Colon (tissue), 2 donors: ENCODE results near the gene PRKD2.

Experiments used
- FAIRE-seq: peaks from 2 replicates; lab custom pipeline; 2012; peaks lifted over from hg19 to GRCh38; lab: Jason Lieb, UNC
- donor health status: control.
- donor health status: control.

The PRKD2 gene

DNA sequence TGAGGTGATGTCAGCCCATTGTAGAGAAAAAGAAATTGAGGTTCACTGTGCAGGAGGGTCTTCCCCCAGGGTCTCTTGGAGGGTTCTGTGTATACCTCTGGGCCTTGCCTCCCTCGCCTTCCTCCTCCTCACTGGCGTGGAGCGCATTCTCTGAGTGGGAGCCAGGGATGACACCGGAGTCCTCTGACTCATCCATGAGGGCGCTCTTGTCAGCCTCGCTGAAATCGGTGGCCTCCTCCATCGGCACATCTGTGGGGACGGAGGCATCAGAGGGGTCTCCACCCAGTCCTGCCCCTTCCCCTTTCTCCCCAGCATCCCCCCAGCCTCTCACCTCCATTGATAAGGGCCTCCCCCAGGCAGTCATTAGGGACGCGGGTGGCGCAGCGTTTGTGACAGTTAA, 16.2 kb downstream of the PRKD2 start:
- no peak for FAIRE-seq

DNA sequence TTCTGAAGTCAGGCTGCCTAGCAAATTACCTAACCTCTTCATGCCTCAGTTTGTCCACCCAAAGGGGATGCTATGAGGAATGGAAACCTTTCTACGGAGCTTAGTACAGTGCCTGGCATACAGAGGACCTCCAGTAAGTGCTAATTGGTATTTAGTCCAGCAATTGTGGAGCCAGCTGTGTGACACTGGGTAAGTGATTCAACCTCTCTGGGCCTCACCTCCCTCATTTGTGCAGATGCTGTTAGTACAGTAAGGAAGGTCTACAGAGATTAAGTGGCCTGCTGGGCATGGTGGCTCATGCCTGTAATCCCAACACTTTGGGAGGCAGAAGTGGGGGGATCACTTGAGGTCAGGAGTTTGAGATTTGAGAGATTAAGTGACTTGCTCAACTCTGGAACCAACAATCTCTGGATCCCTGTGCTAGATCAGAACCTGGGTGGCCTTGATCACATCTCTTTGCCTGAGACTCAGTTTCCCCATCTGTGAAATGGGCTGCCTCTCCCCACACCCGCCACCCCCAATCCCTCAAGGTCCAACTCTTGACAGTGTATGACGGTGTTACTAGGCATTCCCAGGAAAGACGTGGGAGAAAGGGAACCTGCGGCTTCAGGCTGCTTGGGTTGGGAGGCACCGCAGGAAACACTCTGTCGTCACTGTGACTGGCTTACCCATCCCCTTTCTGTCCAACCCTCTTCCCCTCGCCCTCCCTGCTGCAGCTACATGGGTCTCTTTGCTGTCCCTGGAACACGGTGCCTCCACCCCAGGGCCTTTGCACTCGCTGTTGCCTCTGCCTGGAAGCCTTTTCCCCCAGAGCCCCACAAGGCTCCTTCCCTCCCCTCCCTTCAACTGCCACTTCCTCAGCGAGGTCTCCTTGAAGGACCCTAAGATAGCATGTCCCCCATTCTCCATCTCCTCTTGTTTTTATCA, 18.3 kb downstream of the PRKD2 start:
- FAIRE-seq: no peak

DNA sequence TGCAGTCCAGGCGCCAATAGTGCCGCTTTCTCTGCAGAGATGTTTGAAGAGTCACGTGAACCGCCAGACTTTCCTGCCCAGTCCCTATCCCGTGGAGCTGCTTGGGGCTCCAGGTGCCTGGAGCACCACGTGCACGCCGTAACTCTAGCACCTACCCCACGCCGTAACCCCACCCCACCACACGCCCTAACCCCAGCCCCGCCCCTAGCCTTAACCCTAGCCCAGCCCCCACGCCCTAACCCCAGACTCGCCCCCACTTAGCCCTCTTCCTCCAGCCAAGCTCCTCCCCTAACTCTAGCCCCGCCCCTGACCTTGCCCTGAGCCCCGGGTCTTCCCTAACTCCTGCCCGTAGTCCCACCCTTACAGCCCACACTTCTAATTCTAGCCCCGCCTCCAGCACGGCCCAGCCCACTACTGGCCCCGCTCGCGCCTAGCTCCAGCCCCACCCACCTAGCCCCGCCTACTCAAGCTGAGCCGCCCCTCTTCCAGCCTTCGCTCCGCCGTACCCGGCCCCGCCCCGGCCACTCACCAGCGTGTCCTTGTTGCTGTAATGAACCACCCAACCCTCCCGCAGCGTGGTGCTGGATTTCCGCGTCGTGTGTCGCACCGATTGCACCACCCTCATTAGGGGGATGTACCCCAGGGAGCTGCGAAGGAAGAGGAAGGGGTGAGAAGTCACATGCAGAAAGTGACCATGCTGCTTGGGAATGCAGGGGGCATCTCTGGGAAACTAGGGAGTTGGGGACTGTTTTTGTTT, 19.5 kb downstream of the PRKD2 start:
- FAIRE-seq: no peak

GRCh38 chr19:46696866-46697203, 20.1 kb downstream of the PRKD2 start:
- FAIRE-seq: no peak

DNA sequence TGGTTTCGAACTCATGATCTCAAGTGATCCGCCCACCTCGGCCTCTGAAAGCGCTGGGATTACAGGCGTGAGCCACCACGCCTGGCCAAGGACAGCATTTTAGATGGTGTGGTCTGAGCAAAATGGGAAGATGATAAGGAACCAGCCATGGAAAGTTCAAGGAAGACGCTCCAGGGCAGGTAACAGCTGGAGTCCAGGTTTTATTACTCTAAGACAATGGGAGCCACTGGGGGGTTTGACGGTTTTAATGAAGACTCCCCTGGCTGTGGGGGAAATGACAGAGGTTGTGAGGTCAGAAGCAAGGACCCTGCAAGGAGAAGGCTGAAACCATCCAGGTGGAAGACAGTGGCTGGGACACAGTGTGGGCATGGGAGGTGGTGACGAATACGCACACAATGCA, 20.9 kb downstream of the PRKD2 start:
- no peak for FAIRE-seq

DNA sequence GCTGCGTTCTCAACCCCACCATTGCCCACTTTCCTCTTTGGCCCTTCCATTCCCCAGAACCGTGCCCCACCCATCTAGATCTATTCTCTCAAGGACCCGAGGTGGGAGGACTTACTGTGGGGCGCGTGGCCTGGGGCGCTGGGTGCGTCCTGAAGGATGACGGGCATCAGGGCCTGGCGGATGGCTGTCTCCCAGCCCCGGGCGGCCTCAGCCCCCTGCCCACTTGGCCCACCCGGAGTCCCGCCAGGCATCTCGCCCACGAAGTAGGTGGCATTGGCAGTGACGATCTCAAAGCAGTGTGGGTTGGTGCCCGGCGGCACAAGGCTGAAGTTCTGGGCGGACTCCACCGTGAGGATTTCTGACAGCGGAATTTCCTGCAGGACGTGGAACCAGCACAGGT, 23.2 kb downstream of the PRKD2 start:
- no peak for FAIRE-seq

DNA sequence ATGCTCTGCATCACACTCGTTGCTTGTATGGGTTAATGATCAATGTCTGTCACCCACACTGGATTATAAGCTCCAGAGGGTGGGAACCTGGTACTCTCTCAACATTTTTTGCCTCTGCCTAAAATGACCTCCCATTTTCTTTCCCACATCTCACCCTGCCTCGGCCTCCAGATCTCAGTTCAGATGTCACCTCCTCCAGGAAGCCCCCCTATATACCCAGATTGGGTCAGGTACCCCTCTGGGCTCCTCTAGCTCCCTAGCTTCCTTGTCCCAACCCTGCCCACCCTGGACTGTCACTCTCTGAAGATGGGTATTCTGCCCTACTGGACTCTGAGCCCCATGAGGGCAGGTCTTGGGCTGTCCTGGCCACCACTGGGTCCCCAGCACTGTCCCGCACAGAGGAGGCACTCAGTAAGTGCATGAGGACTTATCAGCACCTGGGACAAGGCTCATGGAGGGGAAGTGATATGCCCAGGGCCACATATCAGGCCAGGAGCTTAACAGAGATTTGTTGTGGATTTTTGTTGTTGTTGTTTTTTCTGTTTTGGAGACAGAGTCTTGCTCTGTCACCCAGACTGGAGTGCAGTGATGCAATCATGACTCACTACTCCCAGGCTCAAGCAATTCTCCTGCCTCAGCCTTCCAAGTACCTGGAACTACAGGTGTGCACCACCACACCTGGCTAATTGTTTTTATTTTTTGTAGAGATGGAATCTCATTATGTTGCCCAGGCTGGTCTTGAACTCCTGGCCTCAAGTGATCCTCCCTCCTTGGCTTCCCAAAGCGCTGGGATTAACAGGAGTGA, 23.8 kb downstream of the PRKD2 start:
- FAIRE-seq: no peak

DNA sequence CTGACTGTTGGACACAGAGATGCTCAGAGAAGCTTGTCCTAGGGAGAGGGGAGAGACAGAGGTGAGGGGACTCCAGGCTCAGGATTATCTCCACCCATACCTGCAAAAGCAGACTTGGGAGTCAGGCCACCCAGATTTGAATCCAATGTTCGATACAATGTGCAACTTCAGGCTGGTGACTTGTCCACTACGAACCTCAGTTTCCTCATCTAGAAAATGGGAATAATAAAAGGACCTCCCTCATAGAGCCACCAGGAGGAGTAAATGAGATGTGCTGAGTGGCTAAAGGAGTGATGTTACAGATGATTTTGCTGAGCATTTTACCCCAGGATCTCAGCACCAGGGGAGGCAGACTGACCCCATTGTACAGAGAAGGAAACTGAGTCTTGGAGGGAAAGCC, 25.0 kb downstream of the PRKD2 start:
- FAIRE-seq: no peak

GRCh38 chr19:46691104-46691503, 25.8 kb downstream of the PRKD2 start:
- no peak for FAIRE-seq

GRCh38 chr19:46689358-46689757, 27.6 kb downstream of the PRKD2 start:
- FAIRE-seq: no peak

- FAIRE-seq: no peak
Observed at GRCh38 chr19:46687438-46688145, 29.3 kb downstream of the PRKD2 start.

DNA sequence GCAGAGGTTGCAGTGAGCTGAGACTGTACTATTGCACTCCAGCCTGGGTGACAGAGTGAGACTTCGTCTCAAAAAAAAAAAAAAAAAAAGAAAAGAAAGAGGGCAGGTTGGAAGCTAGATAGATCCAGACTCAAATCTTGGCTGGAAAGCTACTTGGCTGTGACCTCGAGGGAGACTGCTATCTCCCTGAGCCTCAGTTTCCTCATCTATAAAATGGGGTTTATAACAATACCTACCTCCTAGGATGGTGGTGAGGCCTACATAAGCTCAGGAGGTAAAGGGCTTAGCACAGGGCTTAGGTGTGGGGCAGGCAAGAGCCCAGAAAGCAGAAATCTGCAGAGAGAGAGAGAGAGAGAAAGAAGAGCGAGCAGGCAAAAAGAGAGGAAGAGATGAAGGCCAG, 31.7 kb downstream of the PRKD2 start:
- FAIRE-seq: no peak

DNA sequence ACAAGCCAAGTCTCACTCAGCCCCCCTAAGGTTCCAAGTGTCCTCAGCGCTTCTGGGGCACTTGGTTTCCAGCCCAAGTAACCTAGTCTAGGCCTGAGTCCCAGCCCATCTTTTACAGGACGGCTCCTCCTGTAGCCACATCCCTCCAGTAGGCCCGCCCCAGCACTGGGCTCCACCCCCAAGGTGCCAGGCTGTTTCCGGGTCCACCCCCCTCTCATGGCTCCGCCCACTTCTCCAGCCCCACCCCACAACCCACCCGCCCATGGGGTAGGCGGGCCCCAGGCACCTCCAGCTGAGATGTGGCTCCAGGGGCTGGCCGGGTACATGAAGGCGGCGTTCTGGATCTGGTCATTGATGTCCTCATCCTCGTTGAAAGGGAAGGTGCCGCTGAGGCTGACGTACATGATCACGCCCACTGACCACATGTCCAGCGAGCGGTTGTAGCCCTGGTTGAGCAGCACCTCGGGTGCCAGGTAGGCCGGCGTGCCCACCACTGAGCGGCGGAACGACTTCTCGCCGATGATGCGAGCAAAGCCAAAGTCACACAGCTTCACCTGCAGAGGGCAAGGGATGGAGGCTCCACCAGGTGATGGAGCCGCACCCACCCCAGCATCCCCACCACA, 38.7 kb downstream of the PRKD2 start:
- FAIRE-seq: no peak

DNA sequence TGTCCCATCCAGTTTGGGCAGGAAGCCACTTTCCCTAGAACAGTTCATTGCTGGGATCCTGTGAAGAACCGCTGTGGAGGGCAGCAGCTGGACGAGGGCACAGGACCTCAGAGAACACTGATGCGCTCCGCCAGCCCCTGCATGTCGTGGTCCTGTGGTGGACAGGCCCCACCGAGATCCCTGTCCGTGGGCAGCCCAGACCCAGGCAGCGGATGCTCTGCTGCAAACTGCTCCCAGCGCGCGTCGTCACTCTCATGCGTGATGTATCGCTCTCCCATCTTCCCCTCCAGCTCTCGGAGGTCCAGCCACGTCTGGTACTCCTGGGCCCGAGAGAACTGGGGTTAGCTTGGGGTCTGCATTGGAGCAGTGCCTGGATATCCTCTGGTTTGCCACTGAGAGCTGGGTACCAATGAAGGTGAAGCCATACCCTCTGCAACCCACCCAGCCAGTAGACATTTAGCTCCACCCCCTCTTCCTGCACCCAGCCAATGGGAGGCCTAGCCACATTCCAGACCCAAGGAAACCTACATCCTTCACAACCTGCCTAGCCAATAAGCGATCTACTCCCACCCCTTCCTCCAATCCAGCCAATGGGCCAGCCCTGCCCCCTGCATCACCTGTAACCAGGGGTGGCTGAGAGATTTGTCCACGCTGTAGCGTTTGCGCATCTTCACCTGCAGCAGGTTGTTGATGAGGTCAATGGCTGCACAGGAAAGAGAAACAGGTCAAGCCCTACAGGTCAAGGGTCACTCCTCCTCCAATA, 42.3 kb downstream of the PRKD2 start:
- no peak for FAIRE-seq

- FAIRE-seq: no peak
Observed at GRCh38 chr19:46670813-46671212, 46.1 kb downstream of the PRKD2 start.

GRCh38 chr19:46668662-46669061, 48.3 kb downstream of the PRKD2 start:
- no peak for FAIRE-seq

GRCh38 chr19:46665072-46665471, 51.8 kb downstream of the PRKD2 start:
- no peak for FAIRE-seq

GRCh38 chr19:46661735-46662592, 55.0 kb downstream of the PRKD2 start:
- no peak for FAIRE-seq

GRCh38 chr19:46661020-46661731, 55.7 kb downstream of the PRKD2 start, which contains the start of gene DACT3:
DACT3 (minus strand) TSS chr19:46661182; CDS start chr19:46661064, 118 bp downstream.
- FAIRE-seq: peak; percentile 73
